Measurements from ENCODE around the gene METTL16.

GRCh38 chr17:2466931-2467330 is 44.8 kb downstream of the METTL16 start:
- no peak for TF ChIP-seq MAX (IDR thresholded peaks at IDR 0.05)
- no peak for TF ChIP-seq FOSL1 (IDR thresholded peaks at IDR 0.05; ENCODE audit: low read depth)
- TF ChIP-seq CTCF (IDR thresholded peaks at IDR 0.05 in 2 of 3, conservative IDR thresholded peaks at IDR 0.05 in 1 of 3; ENCODE audit: borderline replicate concordance in 1 of 3, insufficient read depth in 1 of 3, low read depth in 2 of 3, low read length in 2 of 3): no peak
- no peak for TF ChIP-seq POLR2A (IDR thresholded peaks at IDR 0.05; ENCODE audit: borderline replicate concordance, extremely low read depth, insufficient read depth, insufficient read length)
- TF ChIP-seq EZH2 (IDR thresholded peaks at IDR 0.05): no peak
- no peak for TF ChIP-seq ZBTB33 (IDR thresholded peaks at IDR 0.05; ENCODE audit: extremely low read depth, insufficient replicate concordance, low read length)
- no peak for TF ChIP-seq ELF1 (IDR thresholded peaks at IDR 0.05; ENCODE audit: borderline replicate concordance, low read depth)
- TF ChIP-seq EGR1 (IDR thresholded peaks at IDR 0.05; ENCODE audit: low read depth): no peak
- TF ChIP-seq ATF3 (IDR thresholded peaks at IDR 0.05): no peak
- TF ChIP-seq SRF (IDR thresholded peaks at IDR 0.05; ENCODE audit: low read depth): no peak

Data from HCT116 (cell line).